B cell (primary cell): ENCODE results near the gene B4GALT5. TPM values are rescaled to one million over a fixed set of nuclear protein-coding genes. Genes with fewer than 3 reads are reported as not detected.

ENCODE experiments used
- ATAC-seq: fragments of 200-7000 bp; cut with Tn5 transposase; one replicate; pipeline ENCODE4 v1.10.0; 2021; ENCODE audit warnings: low read depth, mild to moderate bottlenecking, moderate number of reproducible peaks, moderate library complexity
- CTCF ChIA-PET: fragments of 350-600 bp; sonication (Branson Sonifier 250); formaldehyde crosslinking; loops from one replicate; lab custom pipeline; 2021; ENCODE audit warnings: antibody characterized with exemption, inconsistent platforms; lab: Charles Lee
- POLR2A ChIA-PET: fragments of 350-600 bp; sonication (Branson Sonifier 250); formaldehyde crosslinking; loops from one replicate; lab custom pipeline; 2021; ENCODE audit warnings: antibody characterized with exemption; lab: Charles Lee
- DNase-seq: peaks from one replicate; pipeline ENCODE4 v3.0.0; 2013
- H2AFZ ChIP-seq: 2 replicates; pipeline ENCODE4 v1.6.1; 2012; ENCODE audit warnings: mild to moderate bottlenecking, low read depth, low read length; ENCODE audit not compliant: insufficient read depth, poor library complexity, severe bottlenecking
- H3K27ac ChIP-seq, 2 donors: 1 replicate in 1 of 2; 2 replicates in 1 of 2; pipeline ENCODE4 v1.5.1; 2012 to 2013; ENCODE audit warnings: low read length in 2 of 2, mild to moderate bottlenecking in 2 of 2, moderate library complexity in 1 of 2
- H3K27me3 ChIP-seq, 4 experiments: fragments of 200-600 bp in 1 of 4; sonication (generic) in 1 of 4; replicated peaks in 1 of 4; 1 replicate in 2 of 4; 2 replicates in 2 of 4; pipeline versions ENCODE4 v1.6.1 to v1.7.0; 2013 to 2016; ENCODE audit warnings: low read length in 3 of 4, mild to moderate bottlenecking in 2 of 4, mixed read lengths in 1 of 4, moderate library complexity in 1 of 4; ENCODE audit not compliant: insufficient read depth in 4 of 4, control insufficient read depth in 3 of 4; ENCODE audit errors: control extremely low read depth in 1 of 4
- H3K36me3 ChIP-seq, 2 experiments: replicated peaks in 1 of 2; 1 replicate in 1 of 2; 2 replicates in 1 of 2; pipeline versions ENCODE4 v1.6.1 to v1.7.1; 2013; ENCODE audit warnings: low read length in 1 of 2; ENCODE audit not compliant: insufficient read depth in 2 of 2, control insufficient read depth in 1 of 2; ENCODE audit errors: control extremely low read depth in 1 of 2, extremely low read depth in 1 of 2
- H3K4me1 ChIP-seq, 2 donors: fragments of 200-600 bp in 1 of 2; sonication (generic) in 1 of 2; 1 replicate in 1 of 2; 2 replicates in 1 of 2; pipeline versions ENCODE4 v1.5.1 to v1.6.1; 2013 to 2017; ENCODE audit warnings: low read length in 2 of 2; ENCODE audit not compliant: control insufficient read depth in 2 of 2, insufficient read depth in 2 of 2
- H3K4me2 ChIP-seq: replicated peaks from 2 replicates; pipeline ENCODE3; 2012; ENCODE audit warnings: mild to moderate bottlenecking, low read depth, low read length; ENCODE audit not compliant: poor library complexity, severe bottlenecking
- H3K4me3 ChIP-seq, 5 experiments: fragments of 200-600 bp in 1 of 5; sonication (generic) in 1 of 5; 1 replicate in 3 of 5; 2 replicates in 2 of 5; pipeline versions ENCODE4 v1.5.1 to v1.7.0; 2011 to 2016; ENCODE audit warnings: low read length in 4 of 5, mild to moderate bottlenecking in 4 of 5, low read depth in 2 of 5, control low read depth in 1 of 5, moderate library complexity in 1 of 5; ENCODE audit not compliant: insufficient read depth in 1 of 5; ENCODE audit errors: control extremely low read depth in 1 of 5, extremely low read depth in 1 of 5
- H3K79me2 ChIP-seq: fragments of 200-600 bp; sonication (generic); one replicate; pipeline ENCODE4 v1.6.0; 2016; ENCODE audit warnings: low read length; ENCODE audit not compliant: control insufficient read depth, insufficient read depth
- H3K9ac ChIP-seq: fragments of 200-600 bp; sonication (generic); 2 replicates; pipeline ENCODE4 v1.6.1; 2017; ENCODE audit warnings: mild to moderate bottlenecking, low read length, moderate library complexity
- H3K9me3 ChIP-seq, 3 donors: one replicate each; pipeline versions ENCODE4 v1.6.1 to v1.7.1; 2013; ENCODE audit warnings: low read length in 2 of 3; ENCODE audit not compliant: control insufficient read depth in 2 of 3, insufficient read depth in 1 of 3; ENCODE audit errors: control extremely low read depth in 1 of 3
- H4K20me1 ChIP-seq: 2 replicates; pipeline ENCODE4 v1.6.0; 2012; ENCODE audit warnings: mild to moderate bottlenecking, low read length; ENCODE audit not compliant: insufficient read depth, control insufficient read depth, poor library complexity, severe bottlenecking
- H3K27ac Mint-ChIP-seq: one replicate; pipeline ENCODE4 v1.8.0; 2021; ENCODE audit warnings: mixed read lengths
- H3K27me3 Mint-ChIP-seq: one replicate; pipeline ENCODE4 v1.8.0; 2021; ENCODE audit warnings: mixed read lengths
- H3K4me1 Mint-ChIP-seq: one replicate; pipeline ENCODE4 v1.8.0; 2021; ENCODE audit warnings: mixed read lengths
- H3K4me3 Mint-ChIP-seq: one replicate; pipeline ENCODE4 v1.8.0; 2021; ENCODE audit warnings: mixed read lengths
- H3K9me3 Mint-ChIP-seq: one replicate; pipeline ENCODE4 v1.8.0; 2022; ENCODE audit warnings: mixed read lengths; ENCODE audit not compliant: insufficient read depth
- EZH2 ChIP-seq: IDR thresholded peaks from 2 replicates; pipeline ENCODE4 v1.6.1; 2012; ENCODE audit warnings: borderline replicate concordance, low read depth, mild to moderate bottlenecking, moderate library complexity, low read length; ENCODE audit not compliant: insufficient read depth, poor library complexity, severe bottlenecking
- WGBS: methylation state at CpG from one replicate; pipeline ENCODE4 v1.1.5; 2013; ENCODE audit warnings: missing lambda C conversion rate; ENCODE audit not compliant: insufficient coverage; 5-methylcytosine and 5-hydroxymethylcytosine counted together
- intact Hi-C: fragments of 100-400 bp; cut with micrococcal nuclease; formaldehyde crosslinking; loops from one replicate; pipeline ENCODE4 v1.10.0; 2022
- polyA plus RNA-seq: library from polyadenylated mRNA; depleted of rRNA; stranded (reverse); fragments of >200 nt; gene quantifications from 2 replicates; pipeline ENCODE4 v1.2.3, GENCODE V29; 2012
- total RNA-seq, 2 donors: library from RNA; stranded (reverse); fragments of 120-200 nt in 1 of 2; gene quantifications; 1 replicate in 1 of 2; 2 replicates in 1 of 2; pipeline versions ENCODE4 v1.2.3 to v1.2.4, GENCODE V29; 2013 to 2022
- TF ChIP-seq, protein P1 (sequence below): fragments of 200-600 bp; IDR thresholded peaks from one replicate; pipeline ENCODE4 v1.8.0; 2022; ENCODE audit warnings: antibody characterized with exemption, mild to moderate bottlenecking

Gene B4GALT5
- total and polyA plus RNA-seq, 2 donors (not counting 1 experiment from before 2014, with no cell fraction given), result 3.4 to 7.3 TPM

- no peaks in the 10 kb centered on the region for H4K20me1 ChIP-seq
- H3K9me3 ChIP-seq, result peaks cover 0 to 6% (median 0%) of the 10 kb centered on the region in 3 donors
- H3K27ac ChIP-seq, result no peak overlapping the region
- H3K79me2 ChIP-seq, result no peaks in the 10 kb centered on the region
- Mint-ChIP-seq H3K4me3 (no peak overlapping the region), H3K27me3 (peaks cover 16% of the 10 kb centered on the region), H3K27ac (no peak overlapping the region), H3K4me1 (no peaks in the 10 kb centered on the region), H3K9me3 (peaks cover 5% of the 10 kb centered on the region)
- CTCF ChIA-PET, result no interaction called here
- no peak overlapping the region for H3K4me3 ChIP-seq
- WGBS, result 97% methylated on average over 4 of the region's 7 CpGs
- no peak for DNase-seq
- no peak overlapping the region for H3K9ac ChIP-seq
- TF ChIP-seq, protein P1, sequence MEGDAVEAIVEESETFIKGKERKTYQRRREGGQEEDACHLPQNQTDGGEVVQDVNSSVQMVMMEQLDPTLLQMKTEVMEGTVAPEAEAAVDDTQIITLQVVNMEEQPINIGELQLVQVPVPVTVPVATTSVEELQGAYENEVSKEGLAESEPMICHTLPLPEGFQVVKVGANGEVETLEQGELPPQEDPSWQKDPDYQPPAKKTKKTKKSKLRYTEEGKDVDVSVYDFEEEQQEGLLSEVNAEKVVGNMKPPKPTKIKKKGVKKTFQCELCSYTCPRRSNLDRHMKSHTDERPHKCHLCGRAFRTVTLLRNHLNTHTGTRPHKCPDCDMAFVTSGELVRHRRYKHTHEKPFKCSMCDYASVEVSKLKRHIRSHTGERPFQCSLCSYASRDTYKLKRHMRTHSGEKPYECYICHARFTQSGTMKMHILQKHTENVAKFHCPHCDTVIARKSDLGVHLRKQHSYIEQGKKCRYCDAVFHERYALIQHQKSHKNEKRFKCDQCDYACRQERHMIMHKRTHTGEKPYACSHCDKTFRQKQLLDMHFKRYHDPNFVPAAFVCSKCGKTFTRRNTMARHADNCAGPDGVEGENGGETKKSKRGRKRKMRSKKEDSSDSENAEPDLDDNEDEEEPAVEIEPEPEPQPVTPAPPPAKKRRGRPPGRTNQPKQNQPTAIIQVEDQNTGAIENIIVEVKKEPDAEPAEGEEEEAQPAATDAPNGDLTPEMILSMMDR, result no peak
- no peak for TF ChIP-seq EZH2
- H3K4me2 ChIP-seq, result no peak overlapping the region
- no peak overlapping the region for H2AFZ ChIP-seq
- ATAC-seq, result no peak
- no peaks in the 10 kb centered on the region for H3K36me3 ChIP-seq
- H3K4me1 ChIP-seq, result no peaks in the 10 kb centered on the region
- POLR2A ChIA-PET, result no interaction called here
- intact Hi-C loops, result no loop called here
- peaks cover 0 to 7% (median 1%) of the 10 kb centered on the region in 4 experiments for H3K27me3 ChIP-seq
Measured at GRCh38 chr20:49759266-49759950, 45.7 kb upstream of the B4GALT5 start.

GRCh38 chr20:49758781-49759180 lies 45.1 kb upstream of the B4GALT5 start:
- no peak overlapping the region for H3K4me2 ChIP-seq
- DNase-seq, result no peak
- ChIA-PET POLR2A (no interaction called here), CTCF (interaction anchor here (0.7 kb wide), 1 partner anchor 30 kb away, joined by 4 read pairs; no protein-coding TSS in a partner anchor)
- Mint-ChIP-seq H3K27me3 (peaks cover 16% of the 10 kb centered on the region), H3K4me1 (no peaks in the 10 kb centered on the region), H3K4me3 (no peak overlapping the region), H3K27ac (no peak overlapping the region), H3K9me3 (peaks cover 5% of the 10 kb centered on the region)
- H3K4me1 ChIP-seq, result no peaks in the 10 kb centered on the region
- H3K4me3 ChIP-seq, result no peak overlapping the region
- peaks cover 0 to 6% (median 0%) of the 10 kb centered on the region in 3 donors for H3K9me3 ChIP-seq
- no peak overlapping the region for H3K9ac ChIP-seq
- intact Hi-C loops, result no loop called here
- no peak for ATAC-seq
- no peaks in the 10 kb centered on the region for H3K36me3 ChIP-seq
- H3K27ac ChIP-seq, result no peak overlapping the region
- 85% methylated on average over 6 of the region's 6 CpGs for WGBS
- no peak overlapping the region for H2AFZ ChIP-seq
- H3K27me3 ChIP-seq, result peaks cover 0 to 7% (median 1%) of the 10 kb centered on the region in 4 experiments
- TF ChIP-seq, protein P1, result no peak
- TF ChIP-seq EZH2, result no peak
- H4K20me1 ChIP-seq, result no peaks in the 10 kb centered on the region
- no peaks in the 10 kb centered on the region for H3K79me2 ChIP-seq
